ENCODE data around the gene ELK4. TPM values are rescaled to one million over a fixed set of nuclear protein-coding genes. Genes with fewer than 3 reads are reported as not detected.

The ELK4 gene
- total RNA-seq, 2 donors from 2014 or later, result 72.8 to 86.8 TPM

GRCh38 chr1:205631010-205631767 is 622 bp downstream of the ELK4 start:
- peaks cover under 1 to 8% of the 10 kb centered on the region in 2 donors for H3K36me3 Mint-ChIP-seq (ENCODE audit: insufficient read depth in 2 of 2)
- H3K4me3 Mint-ChIP-seq, result peak overlapping the region; percentile 93 to 94
- H3K27me3 Mint-ChIP-seq (ENCODE audit: low read depth), result no peaks in the 10 kb centered on the region

GRCh38 chr1:205630651-205631009 is 1.2 kb downstream of the ELK4 start:
- DNase-seq (no peak), ATAC-seq (replicated peaks in 1 of 2) (no peak)
- H3K36me3 Mint-ChIP-seq (ENCODE audit: insufficient read depth in 2 of 2), result peaks cover 4 to 11% of the 10 kb centered on the region in 2 donors
- H3K4me1 Mint-ChIP-seq (ENCODE audit: low read depth), result peaks cover 44% of the 10 kb centered on the region
- H3K27ac Mint-ChIP-seq, result peak overlapping the region; percentile 81
- peak overlapping the region; percentile 93 to 94 for H3K4me3 Mint-ChIP-seq
- no peaks in the 10 kb centered on the region for H3K9me3 Mint-ChIP-seq
- no peaks in the 10 kb centered on the region for H3K27me3 Mint-ChIP-seq (ENCODE audit: low read depth)

More at GRCh38 chr1:205631010-205631767, 622 bp downstream of the ELK4 start:
- no peaks in the 10 kb centered on the region for H3K9me3 Mint-ChIP-seq
- peaks cover 38% of the 10 kb centered on the region for H3K4me1 Mint-ChIP-seq (ENCODE audit: low read depth)
- ATAC-seq (replicated peaks in 1 of 2), result peak; percentile 79
- H3K27ac Mint-ChIP-seq, result peak overlapping the region; percentile 81
- DNase-seq, result peak; percentile 85 to 92

- peak overlapping the region; percentile 93 to 94 for H3K4me3 Mint-ChIP-seq
- H3K27me3 Mint-ChIP-seq (ENCODE audit: low read depth), result no peaks in the 10 kb centered on the region
- H3K36me3 Mint-ChIP-seq (ENCODE audit: insufficient read depth in 2 of 2), result peaks cover 4 to 11% of the 10 kb centered on the region in 2 donors
- DNase-seq, result no peak
- no peaks in the 10 kb centered on the region for H3K9me3 Mint-ChIP-seq
- H3K4me1 Mint-ChIP-seq (ENCODE audit: low read depth), result peaks cover 44% of the 10 kb centered on the region
- ATAC-seq (replicated peaks in 1 of 2), result no peak
- H3K27ac Mint-ChIP-seq, result peak overlapping the region; percentile 81
Observed at GRCh38 chr1:205630241-205630640, 1.6 kb downstream of the ELK4 start.

- DNase-seq (peak; percentile 4 to 16), ATAC-seq (replicated peaks in 1 of 2) (no peak)
- peak overlapping the region; percentile 93 to 94 for H3K4me3 Mint-ChIP-seq
- peaks cover 49% of the 10 kb centered on the region for H3K4me1 Mint-ChIP-seq (ENCODE audit: low read depth)
- no peaks in the 10 kb centered on the region for H3K27me3 Mint-ChIP-seq (ENCODE audit: low read depth)
- peaks cover 4 to 11% of the 10 kb centered on the region in 2 donors for H3K36me3 Mint-ChIP-seq (ENCODE audit: insufficient read depth in 2 of 2)
- H3K9me3 Mint-ChIP-seq, result no peaks in the 10 kb centered on the region
- H3K27ac Mint-ChIP-seq, result peak overlapping the region; percentile 81
Observed at GRCh38 chr1:205629751-205630150, 2.1 kb downstream of the ELK4 start.

- no peak for ATAC-seq (replicated peaks in 1 of 2)
- Mint-ChIP-seq H3K27ac (peak overlapping the region; percentile 81), H3K9me3 (no peaks in the 10 kb centered on the region), H3K4me3 (peak overlapping the region; percentile 13 to 85), H3K27me3 (ENCODE audit: low read depth) (no peaks in the 10 kb centered on the region), H3K36me3 (ENCODE audit: insufficient read depth in 2 of 2) (peaks cover 4 to 13% of the 10 kb centered on the region in 2 donors), H3K4me1 (ENCODE audit: low read depth) (peaks cover 49% of the 10 kb centered on the region)
- DNase-seq, result no peak
Observed at GRCh38 chr1:205627956-205628355, 3.9 kb downstream of the ELK4 start.

- DNase-seq, result no peak
- ATAC-seq (replicated peaks in 1 of 2), result no peak
- peak overlapping the region; percentile 60 to 71 for H3K4me3 Mint-ChIP-seq
- peaks cover 49% of the 10 kb centered on the region for H3K4me1 Mint-ChIP-seq (ENCODE audit: low read depth)
- peaks cover 4 to 18% of the 10 kb centered on the region in 2 donors for H3K36me3 Mint-ChIP-seq (ENCODE audit: insufficient read depth in 2 of 2)
- H3K9me3 Mint-ChIP-seq, result no peaks in the 10 kb centered on the region
- H3K27ac Mint-ChIP-seq, result peak overlapping the region; percentile 60
- no peaks in the 10 kb centered on the region for H3K27me3 Mint-ChIP-seq (ENCODE audit: low read depth)
Observed at GRCh38 chr1:205626216-205626615, 5.6 kb downstream of the ELK4 start.

GRCh38 chr1:205623646-205624045 is 8.2 kb downstream of the ELK4 start:
- DNase-seq, result no peak
- H3K27me3 Mint-ChIP-seq (ENCODE audit: low read depth), result no peaks in the 10 kb centered on the region
- no peak overlapping the region for H3K27ac Mint-ChIP-seq
- peaks cover 41% of the 10 kb centered on the region for H3K4me1 Mint-ChIP-seq (ENCODE audit: low read depth)
- ATAC-seq (replicated peaks in 1 of 2), result no peak
- peaks cover 9 to 32% of the 10 kb centered on the region in 2 donors for H3K36me3 Mint-ChIP-seq (ENCODE audit: insufficient read depth in 2 of 2)
- H3K4me3 Mint-ChIP-seq, result no peak overlapping the region
- no peaks in the 10 kb centered on the region for H3K9me3 Mint-ChIP-seq

- Mint-ChIP-seq H3K27me3 (ENCODE audit: low read depth) (no peaks in the 10 kb centered on the region), H3K4me3 (no peak overlapping the region), H3K27ac (peak overlapping the region; percentile 81), H3K4me1 (ENCODE audit: low read depth) (peaks cover 31% of the 10 kb centered on the region), H3K36me3 (ENCODE audit: insufficient read depth in 2 of 2) (peaks cover 9 to 32% of the 10 kb centered on the region in 2 donors), H3K9me3 (no peaks in the 10 kb centered on the region)
- no peak for ATAC-seq (replicated peaks in 1 of 2)
- no peak for DNase-seq
Observed at GRCh38 chr1:205620269-205620668, 11.5 kb downstream of the ELK4 start.

- Mint-ChIP-seq H3K36me3 (ENCODE audit: insufficient read depth in 2 of 2) (peaks cover 9 to 35% of the 10 kb centered on the region in 2 donors), H3K27ac (peak overlapping the region; percentile 20), H3K4me1 (ENCODE audit: low read depth) (peaks cover 26% of the 10 kb centered on the region), H3K27me3 (ENCODE audit: low read depth) (no peaks in the 10 kb centered on the region), H3K9me3 (no peaks in the 10 kb centered on the region), H3K4me3 (no peak overlapping the region)
- ATAC-seq (replicated peaks in 1 of 2), result no peak
- DNase-seq, result no peak
Observed at GRCh38 chr1:205619376-205619775, 12.4 kb downstream of the ELK4 start.

- Mint-ChIP-seq H3K4me3 (no peak overlapping the region), H3K27ac (peak overlapping the region; percentile 83), H3K36me3 (ENCODE audit: insufficient read depth in 2 of 2) (peaks cover 10 to 38% of the 10 kb centered on the region in 2 donors), H3K27me3 (ENCODE audit: low read depth) (no peaks in the 10 kb centered on the region), H3K9me3 (no peaks in the 10 kb centered on the region), H3K4me1 (ENCODE audit: low read depth) (peaks cover 40% of the 10 kb centered on the region)
- DNase-seq (no peak), ATAC-seq (replicated peaks in 1 of 2) (peak; percentile 91 to 94)
Observed at GRCh38 chr1:205616563-205617293, 15.1 kb downstream of the ELK4 start.

- H3K4me3 Mint-ChIP-seq, result no peak overlapping the region
- DNase-seq (no peak), ATAC-seq (replicated peaks in 1 of 2) (no peak)
- peaks cover 11 to 35% of the 10 kb centered on the region in 2 donors for H3K36me3 Mint-ChIP-seq (ENCODE audit: insufficient read depth in 2 of 2)
- no peaks in the 10 kb centered on the region for H3K9me3 Mint-ChIP-seq
- H3K27ac Mint-ChIP-seq, result peak overlapping the region; percentile 93
- H3K27me3 Mint-ChIP-seq (ENCODE audit: low read depth), result no peaks in the 10 kb centered on the region
- peaks cover 50% of the 10 kb centered on the region for H3K4me1 Mint-ChIP-seq (ENCODE audit: low read depth)
Observed at GRCh38 chr1:205615789-205616188, 16.0 kb downstream of the ELK4 start.

- Mint-ChIP-seq H3K27me3 (ENCODE audit: low read depth) (no peaks in the 10 kb centered on the region), H3K4me1 (ENCODE audit: low read depth) (peaks cover 57% of the 10 kb centered on the region), H3K27ac (no peak overlapping the region), H3K36me3 (ENCODE audit: insufficient read depth in 2 of 2) (peaks cover 6 to 25% of the 10 kb centered on the region in 2 donors), H3K4me3 (no peak overlapping the region), H3K9me3 (no peaks in the 10 kb centered on the region)
- ATAC-seq (replicated peaks in 1 of 2) (no peak), DNase-seq (no peak)
Observed at GRCh38 chr1:205613854-205614412, 17.9 kb downstream of the ELK4 start.

- ATAC-seq (replicated peaks in 1 of 2), result no peak
- Mint-ChIP-seq H3K27ac (no peak overlapping the region), H3K36me3 (ENCODE audit: insufficient read depth in 2 of 2) (peaks cover 3 to 24% of the 10 kb centered on the region in 2 donors), H3K4me3 (no peak overlapping the region), H3K27me3 (ENCODE audit: low read depth) (no peaks in the 10 kb centered on the region), H3K4me1 (ENCODE audit: low read depth) (peaks cover 63% of the 10 kb centered on the region), H3K9me3 (no peaks in the 10 kb centered on the region)
- no peak for DNase-seq
Observed at GRCh38 chr1:205612556-205612955, 19.3 kb downstream of the ELK4 start.

Measured in activated T-cell treated with anti-CD3 and anti-CD28 coated beads, Interleukin-2, amount 50 U/mL, for 72 hours (primary cell).